ENCODE results near the gene EFHD1.
"Not testable (repeated sequence)": the region's sequence is repeated elsewhere in the genome, so short reads cannot be mapped to it uniquely, and the experiment has no call there.

GRCh38 chr2:232685391-232685790 is 52.0 kb downstream of the EFHD1 start:
- not testable (repeated sequence) for TF ChIP-seq CTCF, POLR2A (IDR thresholded peaks at IDR 0.05)

All from body of pancreas (tissue), 4 donors.